Kidney (tissue), 14 donors: Measurements from ENCODE around the gene KCNC1. TPM values are rescaled to one million over a fixed set of nuclear protein-coding genes. Genes with fewer than 3 reads are reported as not detected.

ENCODE experiments used
- DNase-seq, 5 donors: peaks; one replicate each; pipeline ENCODE4 v3.0.0-alpha.2; 2013 to 2020
- FAIRE-seq: peaks from 2 replicates; lab custom pipeline; 2012; peaks lifted over from hg19 to GRCh38; lab: Jason Lieb, UNC
- H3K27ac ChIP-seq, 2 donors: one replicate each; pipeline ENCODE4 v1.7.0; 2013; ENCODE audit warnings: low read depth in 2 of 2, low read length in 2 of 2, inconsistent platforms in 1 of 2
- H3K27me3 ChIP-seq: one replicate; pipeline ENCODE4 v1.7.1; 2013; ENCODE audit warnings: low read length, inconsistent platforms; ENCODE audit not compliant: control insufficient read depth, insufficient read depth
- H3K36me3 ChIP-seq, 3 donors: one replicate each; pipeline versions ENCODE4 v1.7.0 to v1.7.1; 2013; ENCODE audit warnings: low read length in 3 of 3, control low read depth in 1 of 3, inconsistent platforms in 1 of 3; ENCODE audit not compliant: insufficient read depth in 3 of 3, control insufficient read depth in 2 of 3
- H3K4me1 ChIP-seq, 3 donors: one replicate each; pipeline versions ENCODE4 v1.7.0 to v1.7.1; 2013; ENCODE audit warnings: low read length in 3 of 3, inconsistent platforms in 1 of 3, low read depth in 1 of 3; ENCODE audit not compliant: control insufficient read depth in 2 of 3, insufficient read depth in 2 of 3
- H3K4me3 ChIP-seq, 3 donors: one replicate each; pipeline versions ENCODE4 v1.7.0 to v1.8.1; 2013; ENCODE audit warnings: low read length in 3 of 3, control low read depth in 1 of 3, inconsistent platforms in 1 of 3
- H3K9ac ChIP-seq, 3 donors: one replicate each; pipeline versions ENCODE4 v1.7.0 to v1.7.1; 2013; ENCODE audit warnings: low read length in 3 of 3, control low read depth in 1 of 3, inconsistent platforms in 1 of 3
- H3K9me3 ChIP-seq, 3 donors: one replicate each; pipeline versions ENCODE4 v1.7.0 to v1.7.1; 2013; ENCODE audit warnings: low read length in 3 of 3, control low read depth in 1 of 3, inconsistent platforms in 1 of 3; ENCODE audit not compliant: control insufficient read depth in 2 of 3, insufficient read depth in 1 of 3
- intact Hi-C: fragments of 100-400 bp; cut with DNase I; formaldehyde crosslinking; loops from one replicate; pipeline ENCODE4 v1.11.1; 2022
- polyA plus RNA-seq: library from polyadenylated mRNA; stranded (reverse); fragments of 350-450 nt; fragmentation: Illumina TruSeq; extraction: RNeasy Lipid Tissue Mini Kit (QIAGEN cat#74804); gene quantifications from one replicate; pipeline ENCODE4 v1.2.3, GENCODE V29; 2014; ENCODE audit warnings: low read depth, low replicate concordance; ENCODE audit not compliant: insufficient read depth
- total RNA-seq: library from RNA; stranded (reverse); fragmentation: NEBNext Ultra II Directional; extraction: Animal tissue kit (Norgen Biotek cat#: 25700); gene quantifications from one replicate; pipeline ENCODE4 v1.2.1, GENCODE V29; 2021
- TF ChIP-seq, protein P1 (sequence below): IDR thresholded peaks from 3 replicates; pipeline ENCODE4 v1.5.1; 2012; ENCODE audit warnings: mild to moderate bottlenecking, moderate library complexity, borderline replicate concordance; ENCODE audit not compliant: insufficient read depth; ENCODE audit errors: extremely low read depth
- donor health status: control.
- donor health status: control.
- donor health status: control.
- donor health status: control.
- donor health status: control.
- donor health status: DM: yes; HTN: yes; CAD: no.
- donor health status: Normal renal cell carcinoma (clear cell type).

The KCNC1 gene
- total and polyA plus RNA-seq, 2 donors from 2014 or later: 0.03 TPM; not detected in 1

DNA sequence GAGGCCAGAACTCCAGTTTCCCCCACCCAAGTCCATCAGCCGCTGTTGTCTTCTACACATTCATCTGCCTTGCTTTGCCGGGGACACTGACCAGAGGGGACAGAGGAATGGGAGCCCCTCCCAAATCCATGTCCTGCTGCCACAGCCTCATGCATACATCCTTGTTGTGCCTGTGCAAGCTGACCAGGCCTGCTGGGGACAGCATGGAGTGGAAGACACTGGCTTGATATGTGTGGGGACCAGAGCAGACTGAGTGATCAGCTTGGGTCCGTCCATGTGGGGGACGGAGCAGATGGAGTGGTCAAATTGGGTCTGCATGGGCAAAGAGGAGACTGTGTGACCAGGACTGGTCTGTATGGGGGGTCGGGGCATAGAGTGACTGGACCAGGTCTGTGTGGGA is 43.8 kb downstream of the KCNC1 start:
- Histone ChIP-seq H3K36me3 (no peaks in the 10 kb centered on the region), H3K4me3 (no peak overlapping the region), H3K27ac (no peak overlapping the region), H3K27me3 (no peaks in the 10 kb centered on the region), H3K4me1 (no peaks in the 10 kb centered on the region), H3K9ac (no peak overlapping the region), H3K9me3 (no peaks in the 10 kb centered on the region)
- intact Hi-C loops: no loop called here
- FAIRE-seq (no peak), DNase-seq (peak in 1 of 5 donors; percentile 30)
- TF ChIP-seq, protein P1, sequence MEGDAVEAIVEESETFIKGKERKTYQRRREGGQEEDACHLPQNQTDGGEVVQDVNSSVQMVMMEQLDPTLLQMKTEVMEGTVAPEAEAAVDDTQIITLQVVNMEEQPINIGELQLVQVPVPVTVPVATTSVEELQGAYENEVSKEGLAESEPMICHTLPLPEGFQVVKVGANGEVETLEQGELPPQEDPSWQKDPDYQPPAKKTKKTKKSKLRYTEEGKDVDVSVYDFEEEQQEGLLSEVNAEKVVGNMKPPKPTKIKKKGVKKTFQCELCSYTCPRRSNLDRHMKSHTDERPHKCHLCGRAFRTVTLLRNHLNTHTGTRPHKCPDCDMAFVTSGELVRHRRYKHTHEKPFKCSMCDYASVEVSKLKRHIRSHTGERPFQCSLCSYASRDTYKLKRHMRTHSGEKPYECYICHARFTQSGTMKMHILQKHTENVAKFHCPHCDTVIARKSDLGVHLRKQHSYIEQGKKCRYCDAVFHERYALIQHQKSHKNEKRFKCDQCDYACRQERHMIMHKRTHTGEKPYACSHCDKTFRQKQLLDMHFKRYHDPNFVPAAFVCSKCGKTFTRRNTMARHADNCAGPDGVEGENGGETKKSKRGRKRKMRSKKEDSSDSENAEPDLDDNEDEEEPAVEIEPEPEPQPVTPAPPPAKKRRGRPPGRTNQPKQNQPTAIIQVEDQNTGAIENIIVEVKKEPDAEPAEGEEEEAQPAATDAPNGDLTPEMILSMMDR: no peak

- Histone ChIP-seq H3K4me1 (no peaks in the 10 kb centered on the region), H3K27ac (no peak overlapping the region), H3K4me3 (no peak overlapping the region), H3K9ac (no peak overlapping the region), H3K27me3 (no peaks in the 10 kb centered on the region), H3K9me3 (no peaks in the 10 kb centered on the region), H3K36me3 (no peaks in the 10 kb centered on the region)
- FAIRE-seq (no peak), DNase-seq (peak in 1 of 5 donors; percentile 60)
- TF ChIP-seq, protein P1: no peak
- intact Hi-C loops: no loop called here
Measured at GRCh38 chr11:17778956-17779860, 44.6 kb downstream of the KCNC1 start.

DNA sequence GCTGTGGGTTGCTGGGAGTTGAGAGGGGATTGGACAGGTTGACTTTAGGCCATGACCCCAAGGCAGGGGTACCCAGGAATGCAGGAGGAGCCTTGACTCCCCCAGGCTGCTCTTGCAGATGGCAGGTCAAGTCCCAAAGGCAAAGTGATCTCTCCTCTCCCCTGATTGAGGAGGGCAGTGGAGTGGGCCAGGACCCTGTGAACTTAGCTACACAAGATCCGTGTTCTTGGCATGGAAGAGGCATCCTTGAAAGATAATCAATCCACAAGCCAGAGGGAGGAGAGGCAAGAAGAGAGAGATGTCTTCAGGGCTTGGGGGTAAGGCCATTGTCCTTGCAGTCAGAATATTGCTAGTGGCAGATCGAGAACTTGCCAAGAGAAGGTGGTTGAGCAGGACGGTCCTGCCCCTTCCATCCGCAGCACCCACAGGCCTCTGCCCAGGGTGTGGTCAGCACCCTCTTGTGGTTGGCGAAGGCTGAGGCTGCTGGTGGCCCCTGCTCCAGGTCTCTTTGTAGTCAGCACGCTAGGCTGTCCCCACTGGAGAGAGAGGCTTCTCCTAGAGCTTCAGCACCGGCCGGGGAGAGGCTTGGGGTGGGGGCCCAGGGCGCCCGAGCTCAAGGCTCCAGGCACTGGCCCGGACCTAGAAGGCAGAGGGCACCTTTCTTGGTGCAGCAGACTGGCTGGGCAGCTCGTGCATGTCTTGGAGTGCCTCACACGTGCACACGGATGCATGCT is 45.4 kb downstream of the KCNC1 start:
- intact Hi-C loops: no loop called here
- Histone ChIP-seq H3K27me3 (no peaks in the 10 kb centered on the region), H3K9ac (no peak overlapping the region), H3K9me3 (no peaks in the 10 kb centered on the region), H3K4me3 (no peak overlapping the region), H3K27ac (no peak overlapping the region), H3K36me3 (no peaks in the 10 kb centered on the region), H3K4me1 (no peaks in the 10 kb centered on the region)
- DNase-seq: peak in 2 of 5 donors; percentile 11 to 69
- no peak for FAIRE-seq
- TF ChIP-seq, protein P1: no peak
